DND-41 (cell line): ENCODE data around the gene ETV5.

Experiments
- EZH2 ChIP-seq: IDR thresholded peaks from 3 replicates; pipeline ENCODE4 v1.6.1; 2012; ENCODE audit warnings: borderline replicate concordance, low read depth, mild to moderate bottlenecking, moderate library complexity, low read length, inconsistent platforms; ENCODE audit not compliant: severe bottlenecking
- TF ChIP-seq, protein P1 (sequence below): IDR thresholded peaks from 2 replicates; pipeline ENCODE4 v1.5.1; 2012; ENCODE audit warnings: borderline replicate concordance, low read length, moderate library complexity, mild to moderate bottlenecking; ENCODE audit not compliant: poor library complexity, severe bottlenecking; ENCODE audit errors: extremely low read depth

DNA sequence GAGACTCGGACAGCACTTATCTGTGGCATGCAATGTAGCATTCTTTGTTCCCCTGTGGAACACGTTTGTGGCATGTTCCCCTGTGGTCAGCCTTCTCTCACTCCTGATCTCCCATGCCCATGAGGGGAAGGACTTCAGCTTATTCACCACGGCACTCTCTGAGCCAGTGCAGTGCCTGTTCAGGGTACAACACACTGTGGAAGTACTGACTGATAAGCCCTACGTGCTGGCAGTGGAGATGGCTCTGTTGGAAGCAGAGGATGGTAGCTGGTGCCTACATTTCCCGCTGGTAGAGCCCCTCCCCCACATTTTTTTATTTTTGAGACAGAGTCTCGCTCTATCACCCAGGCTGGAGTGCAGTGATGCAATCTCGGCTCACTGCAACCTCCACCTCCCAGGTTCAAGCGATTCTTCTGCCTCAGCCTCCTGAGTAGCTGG is 43.5 kb upstream of the ETV5 start:
- TF ChIP-seq, protein P1, sequence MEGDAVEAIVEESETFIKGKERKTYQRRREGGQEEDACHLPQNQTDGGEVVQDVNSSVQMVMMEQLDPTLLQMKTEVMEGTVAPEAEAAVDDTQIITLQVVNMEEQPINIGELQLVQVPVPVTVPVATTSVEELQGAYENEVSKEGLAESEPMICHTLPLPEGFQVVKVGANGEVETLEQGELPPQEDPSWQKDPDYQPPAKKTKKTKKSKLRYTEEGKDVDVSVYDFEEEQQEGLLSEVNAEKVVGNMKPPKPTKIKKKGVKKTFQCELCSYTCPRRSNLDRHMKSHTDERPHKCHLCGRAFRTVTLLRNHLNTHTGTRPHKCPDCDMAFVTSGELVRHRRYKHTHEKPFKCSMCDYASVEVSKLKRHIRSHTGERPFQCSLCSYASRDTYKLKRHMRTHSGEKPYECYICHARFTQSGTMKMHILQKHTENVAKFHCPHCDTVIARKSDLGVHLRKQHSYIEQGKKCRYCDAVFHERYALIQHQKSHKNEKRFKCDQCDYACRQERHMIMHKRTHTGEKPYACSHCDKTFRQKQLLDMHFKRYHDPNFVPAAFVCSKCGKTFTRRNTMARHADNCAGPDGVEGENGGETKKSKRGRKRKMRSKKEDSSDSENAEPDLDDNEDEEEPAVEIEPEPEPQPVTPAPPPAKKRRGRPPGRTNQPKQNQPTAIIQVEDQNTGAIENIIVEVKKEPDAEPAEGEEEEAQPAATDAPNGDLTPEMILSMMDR = no peak
- no peak for TF ChIP-seq EZH2
